T1000 (cell line): ENCODE measurements around the gene ADGRB3.
"Not testable (repeated sequence)": the region's sequence is repeated elsewhere in the genome, so short reads cannot be mapped to it uniquely, and the experiment has no call there.

ENCODE experiments used
- DNase-seq: peaks from one replicate; lab custom pipeline; 2025; ENCODE audit warnings: mixed read lengths; lab: John Stamatoyannopoulos, UW

The ADGRB3 gene

GRCh38 chr6:68649669-68650068, 14.6 kb downstream of the ADGRB3 start:
- DNase-seq = no peak

- no peak for DNase-seq
Observed at GRCh38 chr6:68650142-68650541, 15.1 kb downstream of the ADGRB3 start.

GRCh38 chr6:68651011-68651985, 16.2 kb downstream of the ADGRB3 start:
- no peak for DNase-seq

GRCh38 chr6:68652117-68652536, 17.0 kb downstream of the ADGRB3 start:
- no peak for DNase-seq

- no peak for DNase-seq
Observed at GRCh38 chr6:68653074-68653705, 18.1 kb downstream of the ADGRB3 start.

GRCh38 chr6:68653706-68654089, 18.6 kb downstream of the ADGRB3 start:
- no peak for DNase-seq

GRCh38 chr6:68654134-68654533, 19.1 kb downstream of the ADGRB3 start:
- no peak for DNase-seq

- DNase-seq = no peak
Observed at GRCh38 chr6:68655028-68655427, 19.9 kb downstream of the ADGRB3 start.

- DNase-seq = no peak
Observed at GRCh38 chr6:68657374-68658139, 22.5 kb downstream of the ADGRB3 start.

GRCh38 chr6:68658338-68658737, 23.3 kb downstream of the ADGRB3 start:
- DNase-seq = no peak

- no peak for DNase-seq
Observed at GRCh38 chr6:68673255-68673654, 38.2 kb downstream of the ADGRB3 start.

- DNase-seq = no peak
Observed at GRCh38 chr6:68675548-68675947, 40.5 kb downstream of the ADGRB3 start.

- DNase-seq = not testable (repeated sequence)
Observed at GRCh38 chr6:68676094-68676493, 41.0 kb downstream of the ADGRB3 start.

GRCh38 chr6:68677058-68677457, 42.0 kb downstream of the ADGRB3 start:
- no peak for DNase-seq

- DNase-seq = no peak
Observed at GRCh38 chr6:68679399-68679798, 44.3 kb downstream of the ADGRB3 start.

GRCh38 chr6:68680264-68680663, 45.2 kb downstream of the ADGRB3 start:
- no peak for DNase-seq

- DNase-seq = no peak
Observed at GRCh38 chr6:68689910-68690309, 54.8 kb downstream of the ADGRB3 start.

- no peak for DNase-seq
Observed at GRCh38 chr6:68691120-68691519, 56.0 kb downstream of the ADGRB3 start.

- DNase-seq = no peak
Observed at GRCh38 chr6:68693271-68693670, 58.2 kb downstream of the ADGRB3 start.

- DNase-seq = no peak
Observed at GRCh38 chr6:68695403-68695802, 60.3 kb downstream of the ADGRB3 start.

- no peak for DNase-seq
Observed at GRCh38 chr6:68695838-68696237, 60.8 kb downstream of the ADGRB3 start.

GRCh38 chr6:68697394-68697793, 62.3 kb downstream of the ADGRB3 start:
- DNase-seq = no peak
